Right lung (tissue), 5 donors: ENCODE measurements around the gene SLC4A11. TPM values are rescaled to one million over a fixed set of nuclear protein-coding genes. Genes with fewer than 3 reads are reported as not detected.
"Not testable (repeated sequence)": the region's sequence is repeated elsewhere in the genome, so short reads cannot be mapped to it uniquely, and the experiment has no call there.

Source experiments
- DNase-seq, 2 donors: peaks; one replicate each; pipeline ENCODE4 v3.0.0-alpha.2; 2013
- polyA plus RNA-seq, 5 donors: library from polyadenylated mRNA; unstranded; fragments of 120-200 nt; gene quantifications; one replicate each; pipeline versions ENCODE4 v1.2.1 to v1.2.3, GENCODE V29; 2013; ENCODE audit warnings: inconsistent platforms in 1 of 5, low replicate concordance in 1 of 5; ENCODE audit not compliant: insufficient read length in 5 of 5, insufficient read depth in 1 of 5

The SLC4A11 gene
- polyA plus RNA-seq, 5 donors: 0.74 to 1.3 (median 0.86) TPM

DNA sequence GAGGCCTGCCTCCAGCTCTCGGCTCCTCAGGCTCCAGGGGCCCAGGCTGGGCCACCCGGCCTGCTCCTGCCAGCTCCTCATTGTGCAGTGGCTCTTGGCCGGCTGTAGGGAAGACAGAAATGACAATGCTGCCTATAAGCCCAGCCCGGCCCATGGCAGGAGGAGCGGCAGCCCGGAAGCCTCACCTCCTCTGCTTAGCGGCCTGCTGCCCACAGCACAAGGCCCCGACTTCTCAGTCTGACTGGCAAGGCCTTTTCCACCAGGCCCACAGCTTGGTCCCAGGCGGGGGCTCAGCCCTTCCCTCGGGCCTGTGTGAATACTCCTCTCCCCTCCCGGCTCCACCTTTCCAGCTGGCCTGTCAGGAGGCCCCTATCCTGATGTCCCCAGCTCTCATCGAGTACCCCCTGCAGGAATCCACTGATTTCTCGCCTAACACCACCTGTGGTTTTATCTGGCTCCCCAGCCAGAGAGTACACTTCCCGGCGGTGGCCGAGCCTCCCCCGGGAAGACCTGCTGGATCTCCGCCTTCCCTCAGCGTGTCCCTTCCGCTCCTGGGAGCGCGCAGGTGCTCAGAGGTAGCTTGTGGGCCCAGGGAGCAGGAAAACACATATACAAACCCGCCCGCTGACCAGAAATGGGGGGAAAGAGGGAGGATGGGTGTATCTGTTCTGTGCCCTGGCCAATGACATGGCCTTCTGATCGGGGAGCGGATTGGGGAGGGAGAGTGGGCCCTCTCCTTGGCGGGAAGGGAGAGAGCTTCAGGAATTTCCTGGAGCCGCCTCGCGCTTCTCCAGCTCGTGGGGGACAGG, 35.5 kb downstream of the SLC4A11 start:
- DNase-seq: no peak

DNA sequence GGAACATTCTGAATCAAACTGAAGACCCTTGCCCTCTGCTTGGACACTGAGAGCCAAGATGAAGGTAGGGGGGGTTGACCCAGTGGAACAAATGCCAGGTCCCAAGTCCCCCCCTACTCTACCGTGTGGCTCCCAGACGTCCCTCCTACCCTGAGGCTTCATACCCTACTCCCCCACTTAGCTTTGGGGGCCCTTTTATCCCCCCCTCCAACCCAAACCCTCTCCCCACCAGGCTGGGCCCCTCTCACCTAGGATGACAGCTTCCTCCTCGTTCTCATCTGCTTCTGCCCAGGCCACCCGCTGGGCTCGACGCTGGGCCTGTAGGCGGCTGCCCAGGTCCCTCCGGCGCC, 36.0 kb downstream of the SLC4A11 start:
- DNase-seq: no peak

DNA sequence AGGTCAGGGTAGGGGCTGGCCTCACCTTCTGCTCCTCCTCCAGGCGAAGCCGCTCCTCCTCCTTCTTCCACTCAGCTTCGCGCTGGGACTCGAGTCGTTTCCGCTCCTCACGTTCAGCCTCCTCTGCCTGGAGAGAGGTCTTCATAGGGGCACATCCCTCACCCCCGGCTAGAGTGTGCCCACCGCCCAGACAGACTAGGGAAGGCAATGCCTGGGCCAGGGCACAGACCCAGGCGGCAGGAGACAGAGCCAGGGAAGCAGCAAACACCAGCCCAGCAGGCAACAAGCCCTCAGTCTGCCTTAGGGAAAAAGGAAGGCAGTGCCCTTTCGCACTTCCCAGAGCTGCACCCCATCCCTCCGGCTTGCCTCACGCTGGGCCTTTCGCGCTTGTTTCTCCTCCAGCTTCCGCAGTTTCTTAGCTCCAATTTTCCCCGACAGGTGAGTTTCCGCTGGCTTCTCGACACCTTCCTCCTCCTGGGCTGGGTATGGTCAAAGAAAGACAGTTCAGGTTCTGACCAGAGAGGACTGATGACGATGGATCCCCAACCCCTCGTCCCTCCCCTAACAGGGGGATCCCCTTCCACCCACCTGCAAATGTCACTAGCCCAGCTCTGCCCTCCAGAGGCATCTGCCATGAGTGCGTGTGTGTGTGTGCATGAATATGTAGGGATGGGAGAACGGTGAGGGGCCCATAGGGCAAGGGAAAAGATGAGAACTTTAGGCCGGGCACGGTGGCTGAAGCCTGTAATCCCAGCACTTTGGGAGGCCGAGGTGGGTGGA, 38.8 kb downstream of the SLC4A11 start:
- DNase-seq: no peak

DNA sequence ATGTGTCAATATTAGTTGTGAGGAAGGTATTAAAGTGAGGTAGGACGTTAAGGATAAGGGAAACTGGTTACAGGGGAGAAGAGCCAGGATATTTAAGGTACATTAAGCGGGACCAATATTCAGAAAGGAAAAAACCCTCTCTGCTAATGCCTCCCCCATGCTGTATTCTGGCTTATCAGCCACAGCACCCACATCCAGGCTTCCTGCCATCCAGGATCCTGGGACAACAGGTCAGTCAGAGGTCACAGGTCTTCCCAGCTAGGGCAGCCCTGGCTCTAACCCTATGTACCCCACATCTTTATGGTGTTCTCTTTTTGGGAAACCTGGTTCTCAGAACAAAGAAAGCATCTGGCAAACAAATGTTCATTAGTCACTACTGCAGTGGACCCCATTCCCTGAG, 39.8 kb downstream of the SLC4A11 start:
- no peak for DNase-seq

DNA sequence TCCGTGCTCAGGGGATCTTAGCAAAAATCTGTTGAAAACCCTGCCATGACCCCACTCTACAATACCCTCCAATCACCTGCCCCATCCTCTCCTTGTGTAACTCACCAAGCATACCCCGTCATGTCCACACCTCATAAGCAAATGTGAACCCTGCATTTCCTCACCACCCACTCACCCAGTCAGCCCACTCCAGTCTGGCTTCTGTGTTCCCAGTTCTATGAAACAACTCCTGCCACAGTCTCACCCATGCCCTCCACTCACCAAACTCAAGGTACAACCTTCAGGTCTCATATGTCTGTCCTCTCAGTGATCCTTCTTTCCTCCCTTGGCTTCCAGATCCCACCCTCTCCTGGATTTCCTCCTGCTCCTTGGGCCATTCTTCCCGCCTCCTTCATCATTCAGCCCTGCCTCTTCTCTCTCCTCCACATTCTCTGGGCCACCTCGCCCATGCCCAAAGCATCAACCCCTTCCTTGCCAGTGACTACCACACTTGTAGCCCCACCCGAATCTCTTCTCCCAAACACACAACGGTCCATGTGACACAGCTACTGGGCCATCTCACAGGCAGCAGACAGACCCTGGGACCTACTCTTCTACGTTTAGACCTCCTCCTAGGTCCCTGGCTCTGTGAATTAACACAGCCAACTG, 43.3 kb downstream of the SLC4A11 start:
- no peak for DNase-seq

DNA sequence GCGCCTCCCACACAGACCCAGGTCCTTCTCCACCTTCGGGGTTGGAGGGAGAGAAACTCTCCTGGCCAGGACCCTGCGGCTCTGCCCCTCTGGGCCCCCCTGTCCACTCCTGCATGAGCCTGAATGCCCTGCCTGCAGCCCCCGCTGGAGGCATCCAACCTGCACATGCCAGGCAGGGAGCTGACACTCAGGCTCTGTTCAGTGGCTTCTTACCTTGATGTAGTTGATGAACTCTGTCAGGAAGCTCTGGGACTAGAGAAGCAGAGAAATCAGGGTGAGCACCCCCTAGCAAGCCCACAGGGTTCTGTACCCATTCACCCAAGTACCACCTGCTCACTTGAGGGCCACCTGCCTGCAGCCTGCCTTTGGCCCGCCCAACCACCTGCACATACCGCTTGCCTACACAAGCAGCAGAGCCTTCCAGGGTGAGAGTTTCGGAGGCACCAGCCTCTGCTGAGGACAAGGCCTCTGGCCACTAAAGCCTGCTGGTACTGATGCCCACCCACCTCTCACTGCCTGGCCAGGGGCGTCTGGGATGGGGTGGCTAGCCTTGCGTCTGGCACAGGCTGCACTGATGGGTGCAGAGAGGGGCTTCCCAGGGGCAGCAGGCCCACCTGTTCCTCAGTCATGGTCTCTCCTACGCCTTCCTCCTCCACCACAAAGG, 44.2 kb downstream of the SLC4A11 start:
- DNase-seq: no peak

DNA sequence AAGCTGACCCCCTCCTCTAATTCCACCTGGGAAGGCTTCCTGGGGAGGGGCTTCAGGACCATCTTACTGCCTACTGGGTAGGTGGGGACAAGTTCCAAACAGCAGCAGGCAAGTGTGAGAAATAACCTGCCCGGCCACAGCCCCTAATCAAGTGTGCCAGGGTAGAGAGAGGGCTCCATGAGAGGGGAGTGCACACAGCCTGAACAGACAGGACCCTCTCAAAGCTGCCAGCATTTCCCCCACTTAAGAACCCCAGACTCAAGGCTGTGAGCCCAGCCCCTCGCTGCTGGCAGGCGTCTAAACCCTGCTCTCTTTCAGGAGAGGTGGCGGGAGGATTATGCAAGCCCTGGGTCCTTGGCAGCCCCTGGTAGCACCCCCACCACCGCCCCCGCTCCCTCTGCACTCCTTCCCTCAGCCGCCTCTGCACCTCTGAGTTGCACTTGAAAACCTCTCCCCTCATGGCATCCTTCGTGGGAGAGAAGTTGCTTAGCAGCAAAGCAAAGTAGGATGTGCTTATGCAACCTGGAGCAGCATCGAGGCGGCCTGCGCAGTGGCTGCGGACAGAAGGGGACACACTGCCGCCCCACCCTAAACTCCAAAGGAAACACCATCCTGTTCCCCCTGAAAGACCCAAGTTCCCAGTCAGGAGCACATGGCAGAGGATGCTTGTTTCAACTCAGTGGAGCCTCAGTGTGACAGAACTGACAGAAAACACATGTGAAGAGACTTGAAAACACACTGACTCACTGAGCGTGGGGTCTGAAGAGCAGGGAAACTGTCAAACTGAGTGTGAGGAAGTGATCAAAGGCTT, 45.0 kb downstream of the SLC4A11 start:
- DNase-seq: no peak

DNA sequence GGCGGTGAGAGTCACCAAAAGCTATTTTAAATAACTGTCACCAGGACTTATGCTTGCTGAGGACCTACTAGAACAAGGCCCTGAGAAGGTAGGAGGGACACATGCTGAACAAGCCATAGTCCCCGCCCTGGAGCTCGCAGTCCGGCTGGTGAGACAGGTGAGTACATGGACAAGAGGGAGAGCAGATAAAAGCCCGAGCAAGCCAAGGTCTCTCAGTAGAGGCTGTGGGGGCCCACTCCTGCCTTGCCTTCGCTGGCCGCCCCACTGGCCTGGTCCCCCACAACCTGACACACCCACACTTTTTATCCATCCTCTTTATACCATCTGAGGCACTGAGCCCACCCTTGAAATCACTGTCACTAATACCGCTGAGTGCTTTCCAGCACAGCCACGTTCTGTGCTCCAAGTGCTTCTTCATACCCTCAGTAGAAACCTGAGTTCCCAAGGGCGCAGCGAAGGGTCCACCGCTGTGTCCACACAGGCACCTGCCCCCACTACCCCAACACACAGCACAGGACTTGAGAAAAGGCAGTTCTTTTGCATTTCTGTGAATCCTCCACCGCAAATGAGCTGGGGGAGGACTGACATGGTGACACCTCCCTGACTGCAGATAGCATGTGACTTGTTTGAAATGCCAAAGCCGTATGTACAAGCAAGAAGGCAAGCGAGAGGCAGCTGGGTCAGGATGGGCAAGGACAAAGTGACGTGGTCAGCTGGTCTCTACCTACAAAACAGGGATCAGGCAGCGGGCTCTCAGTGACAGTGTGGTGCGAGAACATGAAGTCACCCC, 46.6 kb downstream of the SLC4A11 start:
- DNase-seq: no peak

DNA sequence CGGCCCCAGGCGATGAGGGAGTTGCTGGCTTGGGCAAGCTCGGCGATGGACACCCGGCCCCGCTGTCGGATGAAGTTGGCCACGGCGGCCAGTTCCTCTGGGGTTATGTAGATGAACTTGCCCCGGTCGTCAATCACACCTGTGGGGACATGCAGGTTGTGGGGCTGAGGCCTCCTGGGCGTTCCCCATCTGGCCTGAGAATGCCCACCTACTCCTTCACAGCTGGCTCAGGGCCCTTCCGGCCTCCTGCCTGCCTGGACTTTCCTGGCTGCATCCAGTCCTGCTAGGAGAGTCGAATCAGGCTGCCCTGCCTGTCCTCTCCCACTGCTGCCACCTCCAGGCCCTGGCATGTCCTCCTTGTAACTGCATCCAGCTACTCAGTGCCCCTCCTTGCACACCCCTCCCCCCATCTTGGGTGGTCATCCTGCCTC, 48.3 kb downstream of the SLC4A11 start:
- no peak for DNase-seq

DNA sequence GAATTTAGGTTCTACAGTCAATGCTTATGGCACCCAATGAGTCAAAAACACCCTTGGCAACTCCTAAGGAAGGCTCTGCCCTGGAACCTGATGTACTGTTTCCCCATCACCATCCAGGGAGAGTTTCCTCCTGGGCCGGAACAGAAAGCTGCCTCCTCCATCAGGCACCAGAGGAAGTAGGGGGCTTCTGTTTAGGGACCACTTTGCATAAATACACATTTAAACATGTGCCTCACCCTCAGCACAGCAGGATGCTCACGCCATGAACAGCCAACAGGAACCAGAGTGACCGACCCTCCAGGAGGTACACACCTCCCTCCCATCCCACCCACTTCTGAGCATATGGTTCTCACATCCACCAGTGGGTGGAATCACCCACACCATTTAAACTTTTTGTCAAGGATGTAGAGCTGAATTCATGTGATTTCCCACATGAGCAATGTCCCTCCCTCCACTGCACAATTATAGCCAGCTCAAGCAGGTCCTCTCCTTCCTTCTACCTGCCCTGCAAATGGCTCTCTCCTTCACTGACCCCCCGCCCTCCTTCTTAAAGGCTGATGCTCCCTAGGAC, 49.3 kb downstream of the SLC4A11 start:
- no peak for DNase-seq

DNA sequence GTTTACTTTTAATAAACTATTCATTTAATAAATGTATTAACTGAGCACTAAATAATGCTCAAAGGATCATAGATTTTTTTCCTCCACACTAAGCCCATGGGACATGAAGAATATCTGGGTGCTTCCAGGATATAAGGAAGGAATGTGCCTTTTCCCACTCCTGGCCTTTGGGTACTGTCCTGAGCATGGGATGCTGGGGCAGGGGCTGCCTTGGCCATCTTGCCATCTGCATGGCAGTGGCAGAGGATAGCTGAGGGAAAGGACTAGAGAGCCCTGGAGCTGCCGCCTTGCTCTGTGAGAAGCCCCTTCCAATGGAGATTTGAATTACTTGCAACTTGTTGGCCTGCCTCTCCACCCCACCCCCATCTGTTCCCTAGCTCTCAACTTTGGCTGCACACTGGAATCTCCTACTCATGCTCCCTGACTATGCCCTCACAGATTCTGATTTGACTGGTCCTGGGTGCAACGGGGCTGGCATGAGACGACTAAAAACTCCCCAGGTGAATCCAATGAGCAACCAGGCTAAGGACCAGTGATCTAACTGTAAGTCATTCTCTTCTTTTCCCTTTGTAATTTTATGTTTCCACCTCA, 50.1 kb downstream of the SLC4A11 start:
- no peak for DNase-seq

DNA sequence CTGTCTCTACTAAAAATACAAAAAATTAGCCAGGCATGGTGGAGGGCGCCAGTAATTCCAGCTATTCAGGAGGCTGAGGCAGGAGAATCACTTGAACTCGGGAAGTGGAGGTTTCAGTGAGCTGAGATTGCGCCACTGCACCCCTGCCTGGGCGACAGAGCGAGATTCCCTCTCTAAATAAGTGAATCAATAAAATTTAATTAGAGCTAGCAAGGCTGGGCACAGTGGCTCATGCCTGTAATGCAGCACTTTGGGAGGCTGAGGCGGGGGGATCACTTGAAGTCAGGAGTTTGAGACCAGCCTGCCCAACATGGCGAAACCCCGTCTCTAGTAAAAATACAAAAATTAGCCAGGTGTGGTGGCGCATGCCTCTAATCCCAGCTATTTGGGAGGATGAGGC, 51.1 kb downstream of the SLC4A11 start:
- not testable (repeated sequence) for DNase-seq

DNA sequence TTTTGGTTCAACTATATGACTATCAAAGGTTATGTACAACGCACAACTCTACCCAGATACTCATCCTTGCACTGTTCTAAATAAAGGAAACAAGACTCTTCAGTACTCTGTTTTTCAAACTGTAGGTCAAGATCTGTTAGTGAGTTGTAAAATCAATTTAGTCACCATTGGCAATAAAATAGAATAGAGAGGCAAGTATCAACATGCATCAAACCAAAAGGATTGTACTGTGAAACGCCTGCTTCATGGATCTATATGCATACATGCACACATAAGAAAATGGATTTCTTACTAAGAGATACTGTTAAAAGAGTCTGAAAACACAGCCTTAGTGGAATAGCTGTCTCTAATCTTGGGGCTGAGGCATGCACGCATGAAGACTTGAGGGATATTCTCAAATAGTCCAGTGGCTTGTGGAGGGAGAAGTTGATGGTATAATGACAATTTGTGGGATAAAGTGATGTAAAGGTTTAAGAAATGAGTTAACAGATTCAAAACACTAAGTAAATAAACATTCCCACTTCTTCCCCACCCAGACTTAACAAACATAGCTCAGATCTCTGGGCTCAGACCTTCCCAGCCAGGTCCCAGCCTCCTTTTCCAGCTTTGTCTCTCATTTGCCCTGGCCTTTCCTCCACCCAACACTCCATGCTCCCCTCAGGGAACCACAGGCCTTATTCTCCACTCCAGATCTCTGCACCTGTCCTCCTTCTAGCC, 54.9 kb downstream of the SLC4A11 start:
- DNase-seq: no peak

DNA sequence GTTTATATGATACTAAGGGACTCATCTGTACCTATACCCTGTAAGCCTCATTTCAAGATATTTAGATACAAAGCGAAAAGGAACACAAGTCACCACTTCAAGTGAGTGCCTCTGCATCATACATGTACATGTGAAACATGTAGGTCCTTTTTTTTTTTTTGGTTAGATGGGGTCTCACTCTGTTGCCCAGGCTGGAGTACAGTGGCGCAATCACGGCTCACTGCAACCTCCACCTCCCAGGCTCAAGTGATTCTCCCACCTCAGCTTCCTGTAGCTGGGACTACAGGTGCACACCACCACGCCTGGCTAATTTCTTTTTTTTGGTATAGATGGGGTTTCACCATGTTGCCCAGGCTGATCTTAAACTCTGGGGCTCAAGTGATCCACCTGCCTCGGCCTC, 56.6 kb downstream of the SLC4A11 start:
- DNase-seq: not testable (repeated sequence)

DNA sequence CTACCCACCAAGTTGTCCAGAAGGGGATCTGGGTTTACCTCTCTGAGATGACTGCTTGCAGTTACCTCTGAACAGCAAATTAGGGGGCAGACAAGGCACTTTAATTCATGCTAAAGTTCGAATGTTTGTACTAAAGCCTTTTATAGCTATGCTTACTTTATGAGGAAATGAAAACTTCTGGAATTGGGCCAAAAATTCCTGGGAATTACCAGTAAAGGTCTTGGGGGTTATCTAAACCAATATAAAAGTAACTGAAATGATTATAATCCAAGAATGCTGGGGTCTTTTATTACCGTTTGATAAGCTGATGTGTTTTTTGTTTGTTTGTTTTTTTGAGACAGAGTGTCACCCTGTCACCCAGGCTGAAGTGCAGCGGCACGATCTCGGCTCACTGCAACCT, 57.7 kb downstream of the SLC4A11 start:
- no peak for DNase-seq

DNA sequence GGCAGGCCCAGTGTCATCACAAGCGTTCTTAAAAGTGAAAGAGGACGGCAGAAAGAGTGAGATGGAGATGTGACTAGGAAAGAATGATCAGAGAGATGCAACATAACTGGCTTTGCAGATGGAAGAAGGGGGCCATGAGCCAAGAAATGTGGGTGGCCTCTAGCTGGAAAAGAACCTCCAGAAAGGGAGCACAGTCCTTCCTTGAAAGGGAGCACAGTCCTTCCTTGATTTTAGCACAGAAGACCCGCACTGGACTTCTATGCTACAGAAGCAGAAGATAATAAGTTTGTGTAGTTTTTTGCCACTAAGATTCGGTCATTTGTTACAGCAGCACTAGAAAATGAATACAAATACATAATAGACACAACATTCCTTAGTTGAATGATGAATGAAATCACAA, 58.7 kb downstream of the SLC4A11 start:
- DNase-seq: no peak

DNA sequence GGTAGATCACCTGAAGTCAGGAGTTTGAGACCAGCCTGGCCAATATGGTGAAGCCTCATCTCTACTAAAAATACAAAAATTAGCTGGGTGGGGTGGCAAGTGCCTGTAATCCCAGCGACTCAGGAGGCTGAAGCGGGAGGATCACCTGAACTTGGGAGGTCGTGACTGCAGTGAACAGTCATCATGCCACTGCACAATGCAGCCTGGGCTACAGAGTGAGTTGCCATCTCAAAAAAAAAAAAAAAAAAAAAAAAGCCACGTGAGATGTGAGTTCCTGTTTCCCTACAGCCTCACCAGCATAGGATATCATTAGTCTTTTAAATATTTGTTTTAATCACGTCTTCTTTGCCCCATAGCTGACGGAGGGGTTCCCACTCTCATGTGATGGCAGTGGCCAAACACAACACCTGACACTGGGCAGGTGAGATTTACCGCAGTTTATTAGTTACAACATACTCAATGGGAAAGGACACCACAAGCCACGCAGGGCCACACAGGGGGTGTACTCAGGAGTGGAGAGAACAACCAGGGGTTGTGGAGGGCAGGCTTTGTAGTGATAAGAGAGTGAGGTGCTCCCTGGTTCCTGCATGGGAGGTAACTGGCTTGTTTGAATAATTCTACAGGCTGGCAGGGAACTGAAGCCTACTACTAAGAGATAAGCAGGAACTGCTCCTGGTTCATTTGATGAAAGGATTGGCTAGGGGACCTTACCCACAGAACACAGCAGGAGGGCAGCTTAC, 61.1 kb downstream of the SLC4A11 start:
- no peak for DNase-seq
